GM19324 (cell line): ENCODE data around the gene UFD1.

Source experiments
- ATAC-seq: cut with Tn5 transposase; IDR thresholded peaks from one replicate; pipeline ENCODE4 v1.9.1; 2021; ENCODE audit warnings: mild to moderate bottlenecking, moderate library complexity; ENCODE audit not compliant: unreplicated experiment, low FRiP score

UFD1 gene

GRCh38 chr22:19431649-19432132, 47.3 kb downstream of the UFD1 start, which contains the start of gene HIRA:
HIRA (minus strand) TSS chr22:19431733; CDS start chr22:19431476, 257 bp downstream.
- peak; percentile 58 for ATAC-seq

- ATAC-seq = peak; percentile 9
Observed at GRCh38 chr22:19430890-19431541, 48.0 kb downstream of the UFD1 start.

DNA sequence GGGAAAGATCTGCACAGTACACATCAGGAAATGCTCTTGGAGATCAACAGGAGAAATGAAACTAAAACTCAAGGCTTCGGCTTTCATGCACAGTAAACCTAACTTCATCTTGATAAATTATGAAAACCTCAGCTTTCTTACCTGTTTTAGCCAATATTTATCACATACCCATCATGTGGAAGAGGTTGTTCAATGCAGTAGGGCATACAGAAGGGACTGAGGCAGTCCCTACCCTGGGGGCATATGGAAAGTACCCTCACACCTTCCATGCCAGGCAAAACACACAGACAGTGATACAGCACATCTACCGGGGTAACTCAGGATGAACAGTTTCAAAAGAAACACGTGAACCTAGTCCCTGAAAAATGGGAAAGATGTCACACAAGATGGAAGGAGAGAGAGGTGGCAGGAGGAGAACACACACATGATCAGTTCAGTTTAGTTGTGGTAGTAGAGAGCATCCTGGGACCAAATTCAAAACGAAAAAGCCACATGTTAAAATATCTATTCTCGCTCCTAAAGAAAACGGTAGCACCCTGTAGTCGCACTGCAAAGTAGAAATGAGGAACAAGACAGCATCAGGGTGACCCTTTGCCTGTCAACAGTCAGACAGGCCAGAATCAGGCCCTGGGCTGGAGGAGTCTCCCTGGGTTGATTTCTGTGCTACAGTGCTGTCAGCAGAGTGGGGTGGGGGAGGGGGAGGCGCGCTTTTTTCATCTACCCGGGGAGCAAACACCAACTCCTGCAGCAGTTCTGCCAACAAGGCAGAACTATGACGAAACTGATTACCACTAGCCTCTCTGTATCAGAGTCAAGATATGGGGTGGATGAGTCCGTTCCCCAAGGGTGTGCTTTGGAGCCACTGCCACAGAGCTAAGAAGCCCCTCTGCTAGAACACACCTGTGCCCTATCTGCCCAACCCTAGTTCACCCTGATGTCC, 48.8 kb downstream of the UFD1 start:
- no peak for ATAC-seq

- no peak for ATAC-seq
Observed at GRCh38 chr22:19424186-19424500, 54.9 kb downstream of the UFD1 start.

GRCh38 chr22:19422440-19423301, 56.3 kb downstream of the UFD1 start:
- ATAC-seq = no peak

DNA sequence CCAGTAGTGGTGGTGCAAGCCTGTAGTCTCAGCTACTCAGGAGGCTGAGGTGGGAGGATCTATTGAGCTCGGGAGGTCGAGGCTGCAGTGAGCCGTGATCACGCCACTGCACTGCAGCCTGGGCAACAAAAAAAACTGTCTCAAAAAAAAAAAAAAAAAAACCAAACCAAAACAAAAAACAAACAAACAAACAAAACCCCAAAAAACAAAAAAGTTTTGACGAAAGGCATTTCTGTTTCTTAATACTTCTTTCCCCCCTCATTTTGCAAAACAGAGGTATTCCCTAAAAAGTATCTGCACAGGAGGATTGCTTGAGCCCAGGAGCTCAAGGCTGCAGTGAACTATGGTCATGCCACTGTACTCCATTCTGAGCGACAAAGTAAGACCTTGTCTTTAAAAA, 58.7 kb downstream of the UFD1 start:
- no peak for ATAC-seq

GRCh38 chr22:19419464-19420178, 59.4 kb downstream of the UFD1 start:
- ATAC-seq = no peak

DNA sequence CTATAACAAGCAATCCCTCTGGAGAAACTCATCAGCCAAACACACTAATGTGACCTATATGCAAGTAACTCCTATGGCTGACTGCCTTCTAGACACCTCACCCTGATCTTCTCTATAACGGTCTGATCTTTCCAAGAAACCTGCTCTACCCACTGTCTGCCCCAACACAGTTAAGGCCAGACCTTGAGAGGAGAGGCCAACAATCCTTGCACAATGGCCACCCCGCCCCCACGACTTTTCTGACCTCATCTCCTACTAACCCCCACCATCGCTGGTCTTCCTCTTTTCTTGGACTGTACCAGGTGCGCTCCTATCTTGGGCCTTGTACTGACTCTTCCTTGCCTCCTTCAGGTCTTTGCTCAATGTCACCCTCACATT, 59.9 kb downstream of the UFD1 start:
- no peak for ATAC-seq

- ATAC-seq = no peak
Observed at GRCh38 chr22:19412923-19413322, 66.1 kb downstream of the UFD1 start.

DNA sequence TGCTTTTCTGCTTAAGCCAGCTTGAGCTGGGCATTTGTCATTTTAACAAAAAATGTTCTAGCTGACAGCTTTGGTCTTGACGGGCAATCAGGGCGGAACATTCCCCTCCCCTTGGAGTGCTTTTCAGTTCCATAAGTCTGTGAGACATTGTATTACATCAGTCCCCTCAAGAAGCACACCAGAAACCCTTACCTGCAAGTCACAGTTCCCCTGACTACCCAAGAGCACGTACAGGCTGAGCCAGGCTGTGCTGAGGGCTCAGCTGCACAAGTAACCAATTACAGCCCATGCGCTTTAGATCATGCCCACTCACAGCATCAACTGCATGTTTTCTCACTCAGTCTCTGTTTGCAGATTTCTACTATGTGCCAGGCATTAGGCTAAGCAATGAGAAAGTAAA, 66.5 kb downstream of the UFD1 start:
- no peak for ATAC-seq

DNA sequence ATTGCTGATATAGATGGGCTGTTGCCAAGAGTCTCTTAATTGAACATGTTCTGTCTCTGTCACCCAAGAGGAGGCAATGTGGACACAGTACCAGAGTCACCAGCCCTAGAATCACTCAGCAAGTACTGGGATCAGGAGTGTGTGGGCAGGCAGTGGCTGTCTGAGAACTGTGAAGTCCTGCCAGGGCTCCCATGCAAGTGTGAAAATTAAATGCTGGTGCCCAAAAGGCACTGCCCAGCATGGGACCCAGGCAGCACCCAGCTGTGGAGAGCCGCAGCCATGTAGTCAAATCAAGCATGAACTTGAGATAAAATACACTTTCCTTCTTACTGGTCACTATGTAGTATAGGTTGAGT, 67.3 kb downstream of the UFD1 start:
- ATAC-seq = no peak

DNA sequence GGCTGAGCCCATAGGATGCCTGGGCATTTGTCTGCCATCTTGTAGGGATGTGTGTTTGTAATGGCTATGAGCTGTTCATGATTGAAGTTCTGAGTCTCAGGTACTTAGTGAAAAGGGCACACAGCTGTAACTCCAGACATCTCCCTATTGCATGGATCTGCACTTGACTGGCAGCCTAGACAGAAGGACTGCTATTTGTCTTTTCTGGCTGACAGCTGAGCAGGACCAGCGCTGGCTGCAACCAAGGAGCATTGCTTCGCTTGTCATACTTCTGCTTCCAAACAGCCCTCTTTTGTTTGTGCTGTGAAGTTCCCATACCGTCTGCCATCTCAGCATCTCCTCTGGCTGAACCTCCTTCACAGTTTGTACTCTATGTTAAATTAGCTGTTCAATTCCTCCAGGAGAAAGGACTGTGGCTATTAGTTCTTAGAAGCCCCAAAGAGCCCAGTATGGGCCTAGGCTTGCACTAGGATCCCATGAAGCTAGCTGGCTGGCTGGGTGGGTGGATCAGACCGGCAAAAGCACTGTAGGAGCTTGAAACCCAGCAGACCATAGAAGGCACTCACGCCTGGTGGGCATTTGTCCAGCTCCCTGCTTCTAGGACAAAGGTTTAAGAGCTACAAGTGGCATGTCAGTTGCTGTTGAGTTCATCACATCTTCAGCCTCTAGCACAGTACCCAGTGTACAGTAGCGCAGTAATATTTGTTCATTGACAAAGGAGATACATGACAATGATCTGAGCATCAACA, 67.9 kb downstream of the UFD1 start:
- no peak for ATAC-seq

DNA sequence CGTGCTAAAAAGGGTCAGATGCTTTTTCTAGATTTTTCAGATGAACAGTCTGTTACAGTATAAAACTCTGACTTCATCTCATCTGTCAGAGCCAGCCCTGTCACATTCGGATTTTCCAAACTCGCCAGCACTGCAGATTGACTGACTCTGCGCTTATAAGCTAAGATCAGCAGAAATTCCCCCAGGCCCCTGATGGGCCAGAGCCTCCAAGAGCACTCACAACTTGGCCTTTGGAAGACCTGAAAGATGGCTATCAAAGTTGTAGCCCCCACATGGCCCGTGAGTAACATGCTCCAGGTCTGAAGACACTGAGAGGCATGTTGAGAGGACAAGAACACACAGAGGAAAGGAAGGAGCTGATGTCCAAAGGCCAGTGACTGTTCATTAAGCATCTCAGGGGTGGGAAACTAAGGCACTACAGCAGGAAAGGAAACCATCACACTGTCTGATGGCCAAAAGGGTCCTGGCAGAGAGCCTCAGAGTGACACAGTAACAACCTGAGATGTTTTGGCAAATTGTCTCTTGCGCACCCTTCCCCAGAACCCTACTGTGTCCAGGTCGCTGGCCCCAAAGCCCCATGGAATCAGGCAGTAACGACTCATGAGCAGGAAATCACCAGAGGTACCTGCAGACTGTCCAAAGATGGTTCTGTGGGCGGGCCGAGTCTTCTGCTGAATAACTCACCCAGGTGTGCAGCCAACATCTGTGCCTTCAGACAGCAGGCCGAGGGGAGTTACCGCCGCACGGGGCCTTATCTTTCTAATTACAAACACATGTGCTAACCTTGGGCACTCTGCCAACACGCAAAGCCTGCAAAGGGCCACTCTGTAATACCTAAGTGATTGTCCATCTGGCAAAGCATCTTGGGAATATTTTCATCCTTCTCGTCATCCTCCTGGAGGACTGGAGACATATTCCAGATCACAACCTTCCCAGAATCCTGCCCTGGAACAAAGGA, 71.1 kb downstream of the UFD1 start:
- ATAC-seq = no peak

GRCh38 chr22:19406846-19407245, 72.1 kb downstream of the UFD1 start:
- ATAC-seq = no peak

DNA sequence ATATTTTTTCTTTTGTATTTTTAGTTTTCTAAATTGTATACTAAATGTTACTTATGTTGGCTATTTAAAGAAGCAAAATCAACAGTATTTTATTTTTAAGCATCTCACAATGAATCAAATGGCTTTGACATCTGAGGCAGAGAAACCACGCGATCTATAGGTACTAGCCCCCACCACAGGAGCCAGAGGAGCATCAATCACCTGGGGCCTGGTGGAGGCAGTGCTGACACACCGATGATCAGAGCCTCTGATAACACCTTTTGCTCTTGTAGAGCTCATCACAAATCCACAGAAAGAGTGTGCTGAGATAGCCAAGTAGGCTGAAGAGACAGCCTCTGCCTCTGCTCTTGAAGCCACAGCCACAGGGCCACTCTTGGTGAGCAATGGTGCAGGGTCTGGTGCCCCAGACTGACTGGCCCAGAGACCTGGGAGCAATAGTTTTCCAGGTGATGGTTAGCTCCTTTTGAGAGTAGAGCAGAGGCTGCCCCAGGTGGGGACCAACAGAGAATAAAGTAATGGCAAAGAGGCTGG, 72.6 kb downstream of the UFD1 start:
- no peak for ATAC-seq

GRCh38 chr22:19405652-19406051, 73.3 kb downstream of the UFD1 start:
- ATAC-seq = no peak

DNA sequence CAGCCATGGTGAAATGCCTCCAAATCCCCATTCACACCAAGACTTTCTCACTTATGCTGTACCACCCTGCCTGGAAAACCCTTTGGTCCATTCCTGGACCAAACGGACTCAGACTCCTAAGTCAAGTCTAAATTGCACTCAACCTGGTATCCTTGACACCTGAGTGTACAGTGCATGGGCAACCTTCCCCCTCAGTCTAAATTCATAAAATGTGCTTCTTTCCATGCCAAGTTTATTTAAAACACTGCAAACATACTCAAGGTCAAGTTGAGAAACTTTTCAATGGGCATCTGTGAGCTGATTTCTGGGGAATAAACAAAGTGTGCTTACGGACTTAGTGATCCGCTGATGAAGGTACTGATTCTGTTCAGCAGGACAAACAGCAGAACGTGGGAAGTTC, 73.9 kb downstream of the UFD1 start:
- ATAC-seq = no peak

GRCh38 chr22:19404676-19405075, 74.3 kb downstream of the UFD1 start:
- ATAC-seq = no peak
